Astrocyte (in vitro differentiated cells and primary cell): Measurements from ENCODE around the gene PTPRQ. TPM values are rescaled to one million over a fixed set of nuclear protein-coding genes. Genes with fewer than 3 reads are reported as not detected.
A peak's percentile ranks its signal among the peaks of the same experiment; 100 is the strongest.

ENCODE experiments used
- DNase-seq: peaks from one replicate; pipeline ENCODE4 v3.0.0-alpha.2; 2010; ENCODE audit warnings: low read depth
- FAIRE-seq: peaks from 2 replicates; lab custom pipeline; 2011; peaks lifted over from hg19 to GRCh38; lab: Jason Lieb, UNC
- H2AFZ ChIP-seq: 2 replicates; pipeline ENCODE4 v1.6.0; 2012; ENCODE audit warnings: low read depth, low read length, inconsistent platforms
- H3K27ac ChIP-seq: 2 replicates; pipeline ENCODE4 v1.5.1; 2011; ENCODE audit warnings: low read depth, low read length, inconsistent platforms
- H3K27me3 ChIP-seq: 2 replicates; pipeline ENCODE4 v1.6.0; 2011; ENCODE audit warnings: low read length, inconsistent platforms; ENCODE audit not compliant: insufficient read depth
- H3K36me3 ChIP-seq: 2 replicates; pipeline ENCODE4 v1.5.1; 2011; ENCODE audit warnings: low read length, inconsistent platforms; ENCODE audit not compliant: insufficient read depth
- H3K4me1 ChIP-seq: 2 replicates; pipeline ENCODE4 v1.5.1; 2011; ENCODE audit warnings: low read length, inconsistent platforms; ENCODE audit not compliant: insufficient read depth
- H3K4me2 ChIP-seq: 2 replicates; pipeline ENCODE4 v1.6.0; 2012; ENCODE audit warnings: low read length, inconsistent platforms
- H3K4me3 ChIP-seq: 2 replicates; pipeline ENCODE4 v1.5.1; 2011; ENCODE audit warnings: low read depth, mild to moderate bottlenecking, low read length, inconsistent platforms; ENCODE audit not compliant: insufficient read depth
- H3K79me2 ChIP-seq: 2 replicates; pipeline ENCODE4 v1.6.0; 2012; ENCODE audit warnings: mild to moderate bottlenecking, low read length, inconsistent platforms; ENCODE audit not compliant: insufficient read depth
- H3K9ac ChIP-seq: 2 replicates; pipeline ENCODE4 v1.6.0; 2012; ENCODE audit warnings: mild to moderate bottlenecking, low read length, inconsistent platforms
- H3K9me3 ChIP-seq: 2 replicates; pipeline ENCODE4 v1.5.1; 2012; ENCODE audit warnings: low read depth, mild to moderate bottlenecking, low read length, inconsistent platforms; ENCODE audit not compliant: insufficient read depth
- H4K20me1 ChIP-seq: 2 replicates; pipeline ENCODE4 v1.6.0; 2012; ENCODE audit warnings: low read length, inconsistent platforms; ENCODE audit not compliant: insufficient read depth
- H3K27ac Mint-ChIP-seq: one replicate; pipeline ENCODE4 v1.8.0; 2021; ENCODE audit warnings: mild to moderate bottlenecking, mixed read lengths; ENCODE audit not compliant: unreplicated experiment
- H3K27me3 Mint-ChIP-seq: one replicate; pipeline ENCODE4 v1.8.0; 2021; ENCODE audit warnings: low read depth, mixed read lengths; ENCODE audit not compliant: unreplicated experiment
- H3K36me3 Mint-ChIP-seq: one replicate; pipeline ENCODE4 v1.8.0; 2021; ENCODE audit warnings: low read depth, mixed read lengths; ENCODE audit not compliant: unreplicated experiment
- H3K4me1 Mint-ChIP-seq: one replicate; pipeline ENCODE4 v1.8.0; 2021; ENCODE audit warnings: low read depth, mixed read lengths; ENCODE audit not compliant: unreplicated experiment
- H3K4me3 Mint-ChIP-seq: one replicate; pipeline ENCODE4 v1.8.0; 2021; ENCODE audit warnings: mild to moderate bottlenecking, moderate library complexity, mixed read lengths; ENCODE audit not compliant: unreplicated experiment
- H3K9me3 Mint-ChIP-seq: one replicate; pipeline ENCODE4 v1.8.0; 2021; ENCODE audit warnings: mild to moderate bottlenecking, mixed read lengths; ENCODE audit not compliant: unreplicated experiment
- CTCF ChIP-seq: IDR thresholded peaks from 2 replicates; pipeline ENCODE4 v1.5.1; 2011; ENCODE audit warnings: low read depth, mild to moderate bottlenecking, inconsistent platforms, low read length, moderate library complexity; ENCODE audit not compliant: insufficient read depth
- EZH2 ChIP-seq: IDR thresholded peaks from 2 replicates; pipeline ENCODE4 v1.6.1; 2012; ENCODE audit warnings: mild to moderate bottlenecking, low read length, inconsistent platforms; ENCODE audit not compliant: insufficient read depth
- total RNA-seq: library from RNA; stranded (reverse); gene quantifications from 2 replicates; pipeline ENCODE4 v1.2.1, GENCODE V29; 2021

PTPRQ gene
- total RNA-seq, 1 donor from 2014 or later: 0.18 TPM

- H3K27me3 Mint-ChIP-seq: peaks cover 75% of the 10 kb centered on the region
- Histone ChIP-seq H3K9me3 (no peaks in the 10 kb centered on the region), H3K36me3 (no peaks in the 10 kb centered on the region), H4K20me1 (no peaks in the 10 kb centered on the region), H3K4me1 (peaks cover 10% of the 10 kb centered on the region), H3K9ac (no peak overlapping the region), H3K4me2 (no peak overlapping the region), H3K27ac (no peak overlapping the region), H2AFZ (no peak overlapping the region), H3K27me3 (peaks cover 15% of the 10 kb centered on the region), H3K79me2 (no peaks in the 10 kb centered on the region), H3K4me3 (no peak overlapping the region)
- H3K27ac Mint-ChIP-seq: no peak overlapping the region
- H3K4me1 Mint-ChIP-seq: peaks cover 7% of the 10 kb centered on the region
- DNase-seq (no peak), FAIRE-seq (no peak)
- H3K4me3 Mint-ChIP-seq: no peak overlapping the region
- H3K36me3 Mint-ChIP-seq: no peaks in the 10 kb centered on the region
- H3K9me3 Mint-ChIP-seq: no peaks in the 10 kb centered on the region
- TF ChIP-seq EZH2 (no peak), CTCF (peak; percentile 14)
Observed at GRCh38 chr12:80709811-80710726, 266.0 kb downstream of the PTPRQ start.

- peaks cover 82% of the 10 kb centered on the region for H3K27me3 Mint-ChIP-seq
Observed at GRCh38 chr12:80710727-80711449, 266.9 kb downstream of the PTPRQ start.

More at GRCh38 chr12:80710727-80711449, 266.9 kb downstream of the PTPRQ start:
- no peak overlapping the region for H3K4me2 ChIP-seq
- no peaks in the 10 kb centered on the region for H3K9me3 ChIP-seq
- no peak overlapping the region for H2AFZ ChIP-seq
- Mint-ChIP-seq H3K4me3 (no peak overlapping the region), H3K36me3 (no peaks in the 10 kb centered on the region), H3K27ac (no peak overlapping the region), H3K9me3 (no peaks in the 10 kb centered on the region), H3K4me1 (peaks cover 7% of the 10 kb centered on the region)
- H3K4me1 ChIP-seq: peaks cover 10% of the 10 kb centered on the region
- H3K79me2 ChIP-seq: no peaks in the 10 kb centered on the region
- TF ChIP-seq EZH2 (no peak), CTCF (no peak)
- H3K36me3 ChIP-seq: no peaks in the 10 kb centered on the region
- no peak overlapping the region for H3K9ac ChIP-seq
- no peak overlapping the region for H3K27ac ChIP-seq
- peaks cover 22% of the 10 kb centered on the region for H3K27me3 ChIP-seq
- no peaks in the 10 kb centered on the region for H4K20me1 ChIP-seq
- DNase-seq: no peak
- no peak for FAIRE-seq
- no peak overlapping the region for H3K4me3 ChIP-seq
